ENCODE data around the gene MLN.

Gene MLN

GRCh38 chr6:33784787-33785186 is 19.0 kb downstream of the MLN start:
- DNase-seq (ENCODE audit: low spot score) = no peak
- TF ChIP-seq CTCF (IDR thresholded peaks at IDR 0.05; ENCODE audit: extremely low read depth, missing control alignments) = no peak

DNA sequence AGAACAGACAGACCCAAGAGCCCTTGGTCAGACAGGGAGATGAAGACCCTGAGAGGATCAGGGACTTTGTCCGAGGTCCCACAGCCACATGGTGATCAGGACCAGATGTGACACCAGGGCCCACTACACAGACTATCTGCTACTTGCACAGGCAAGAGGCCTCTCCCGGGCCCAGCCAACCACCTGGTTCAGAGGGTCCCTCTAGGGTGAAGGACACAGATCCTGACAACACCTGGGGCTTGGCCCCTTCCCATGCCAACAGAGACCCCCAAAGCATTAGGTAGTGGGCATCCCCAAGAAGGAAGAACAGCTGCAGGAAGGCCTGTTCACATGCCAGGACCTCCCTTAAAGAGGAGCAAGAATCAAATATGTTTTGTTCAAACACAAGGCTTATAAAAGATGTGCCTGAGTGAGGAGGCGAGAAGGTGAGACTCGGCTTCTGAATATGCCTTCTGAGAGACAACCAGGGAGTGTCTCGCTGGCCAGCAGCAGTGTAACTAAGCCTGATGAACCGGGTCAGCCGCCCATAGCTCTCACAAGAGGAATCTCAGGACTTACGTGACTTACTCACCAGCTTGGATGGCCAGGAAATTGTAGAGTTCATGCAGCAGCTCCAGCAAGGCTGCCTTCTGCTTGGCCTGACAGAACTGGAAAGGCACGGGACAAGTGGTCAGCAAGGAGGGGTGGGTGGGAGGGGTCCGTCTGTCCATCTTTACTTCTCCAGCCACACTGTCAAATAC is 19.9 kb downstream of the MLN start:
- TF ChIP-seq CTCF (IDR thresholded peaks at IDR 0.05; ENCODE audit: extremely low read depth, missing control alignments) = no peak
- DNase-seq (ENCODE audit: low spot score) = no peak

- no peak for TF ChIP-seq CTCF (IDR thresholded peaks at IDR 0.05; ENCODE audit: extremely low read depth, missing control alignments)
- DNase-seq (ENCODE audit: low spot score) = no peak
Measured at GRCh38 chr6:33782561-33782960, 21.2 kb downstream of the MLN start.

- no peak for TF ChIP-seq CTCF (IDR thresholded peaks at IDR 0.05; ENCODE audit: extremely low read depth, missing control alignments)
- no peak for DNase-seq (ENCODE audit: low spot score)
Measured at GRCh38 chr6:33781131-33781975, 22.4 kb downstream of the MLN start.

DNA sequence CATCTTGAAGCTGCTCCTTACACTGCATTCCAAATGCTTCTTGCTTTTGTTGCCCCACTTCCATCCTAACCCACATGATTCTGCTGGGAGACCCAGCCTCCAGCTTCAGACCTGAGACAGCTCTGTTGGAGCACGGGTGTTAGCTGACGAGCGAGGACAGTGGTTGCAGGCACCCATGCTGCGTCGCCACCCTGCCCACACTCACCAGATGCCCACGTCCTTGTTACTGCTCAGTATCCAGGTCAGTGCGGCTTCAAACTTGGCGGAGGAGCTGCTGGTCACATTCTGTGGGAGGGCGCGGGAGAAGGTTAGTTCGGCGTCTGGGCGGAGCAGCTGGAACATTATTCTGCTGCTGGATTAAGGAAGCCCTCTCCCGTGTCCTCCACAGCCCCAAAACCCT is 23.9 kb downstream of the MLN start:
- no peak for DNase-seq (ENCODE audit: low spot score)
- TF ChIP-seq CTCF (IDR thresholded peaks at IDR 0.05; ENCODE audit: extremely low read depth, missing control alignments) = no peak

- no peak for TF ChIP-seq CTCF (IDR thresholded peaks at IDR 0.05; ENCODE audit: extremely low read depth, missing control alignments)
- DNase-seq (ENCODE audit: low spot score) = no peak
Measured at GRCh38 chr6:33779290-33779689, 24.5 kb downstream of the MLN start.

- no peak for TF ChIP-seq CTCF (IDR thresholded peaks at IDR 0.05; ENCODE audit: extremely low read depth, missing control alignments)
- DNase-seq (ENCODE audit: low spot score) = no peak
Measured at GRCh38 chr6:33778444-33779121, 25.2 kb downstream of the MLN start.
